Caco-2 (cell line): ENCODE data around the gene ATP8B2. TPM values are rescaled to one million over a fixed set of nuclear protein-coding genes. Genes with fewer than 3 reads are reported as not detected.

ENCODE experiments used
- BruUV-seq: library from RNA; stranded (reverse); fragments of 400-500 nt; replicated peaks from 2 replicates; lab custom pipeline; 2021; lab: Mats Ljungman, UMichigan
- CTCF ChIA-PET: fragments of 300-600 bp; sonication (Branson Sonifier 250); formaldehyde crosslinking; loops from one replicate; lab custom pipeline; 2022; ENCODE audit warnings: antibody characterized with exemption; lab: Charles Lee
- POLR2A ChIA-PET: fragments of 300-600 bp; sonication (Branson Sonifier 250); formaldehyde crosslinking; loops from one replicate; lab custom pipeline; 2022; ENCODE audit warnings: antibody characterized with exemption; lab: Charles Lee
- DNase-seq, 2 experiments: peaks; one replicate each; pipeline versions ENCODE4 v3.0.0 to v3.0.0-alpha.2; 2020 to 2022
- H3K27me3 ChIP-seq: replicated peaks from 2 replicates; pipeline ENCODE4 v1.6.0; 2011; ENCODE audit warnings: low read length; ENCODE audit not compliant: control insufficient read depth, insufficient read depth
- H3K36me3 ChIP-seq: 2 replicates; pipeline ENCODE4 v1.5.1; 2011; ENCODE audit warnings: low read length; ENCODE audit not compliant: control insufficient read depth, insufficient read depth
- H3K4me1 ChIP-seq: fragments of 250-450 bp; sonication (Bioruptor Pico); 2 replicates; pipeline ENCODE4 v1.5.1; 2020; ENCODE audit warnings: mild to moderate bottlenecking
- H3K4me3 ChIP-seq: 2 replicates; pipeline ENCODE4 v1.5.1; 2011; ENCODE audit warnings: low read depth, mild to moderate bottlenecking, control low read depth, low read length
- H3K9me3 ChIP-seq: fragments of 250-450 bp; sonication (Bioruptor Pico); 2 replicates; pipeline ENCODE4 v1.5.1; 2020; ENCODE audit warnings: mild to moderate bottlenecking, moderate library complexity
- H3K27ac Mint-ChIP-seq: one replicate; pipeline ENCODE4 v1.8.0; 2022; ENCODE audit warnings: mixed read lengths; ENCODE audit not compliant: unreplicated experiment
- H3K27me3 Mint-ChIP-seq: one replicate; pipeline ENCODE4 v1.8.0; 2022; ENCODE audit warnings: mixed read lengths; ENCODE audit not compliant: insufficient read depth, unreplicated experiment
- H3K36me3 Mint-ChIP-seq: one replicate; pipeline ENCODE4 v1.8.0; 2022; ENCODE audit warnings: mild to moderate bottlenecking, mixed read lengths; ENCODE audit not compliant: insufficient read depth, unreplicated experiment
- H3K4me1 Mint-ChIP-seq: one replicate; pipeline ENCODE4 v1.8.0; 2022; ENCODE audit warnings: low read depth, mixed read lengths; ENCODE audit not compliant: unreplicated experiment
- H3K4me3 Mint-ChIP-seq: one replicate; pipeline ENCODE4 v1.8.0; 2022; ENCODE audit warnings: mild to moderate bottlenecking, moderate library complexity, mixed read lengths; ENCODE audit not compliant: unreplicated experiment
- H3K9me3 Mint-ChIP-seq: one replicate; pipeline ENCODE4 v1.8.0; 2022; ENCODE audit warnings: mixed read lengths; ENCODE audit not compliant: unreplicated experiment
- intact Hi-C: fragments of 100-400 bp; cut with micrococcal nuclease; formaldehyde crosslinking; loops from one replicate; pipeline ENCODE4 v1.10.0; 2022; ENCODE audit not compliant: unreplicated experiment
- total RNA-seq: library from RNA; stranded (reverse); gene quantifications from 2 replicates; pipeline ENCODE4 v1.2.3, GENCODE V29; 2022
- TF ChIP-seq, protein P1 (sequence below), 2 experiments: fragments of 200-600 bp in 1 of 2; IDR thresholded peaks; 1 replicate in 1 of 2; 2 replicates in 1 of 2; pipeline versions ENCODE4 v1.5.1 to v1.8.0; 2011 to 2022; ENCODE audit warnings: antibody characterized with exemption in 1 of 2, control low read depth in 1 of 2, inconsistent platforms in 1 of 2, low read depth in 1 of 2, low read length in 1 of 2, mild to moderate bottlenecking in 1 of 2, moderate library complexity in 1 of 2; ENCODE audit not compliant: insufficient read depth in 1 of 2, severe bottlenecking in 1 of 2, unreplicated experiment in 1 of 2

The ATP8B2 gene
- total RNA-seq, 1 experiment from 2014 or later: 10.5 TPM

GRCh38 chr1:154330669-154331068 is 5.3 kb downstream of the ATP8B2 start:
- ChIA-PET POLR2A (no interaction called here), CTCF (no interaction called here)
- Mint-ChIP-seq H3K4me3 (no peak overlapping the region), H3K9me3 (no peaks in the 10 kb centered on the region), H3K27me3 (no peaks in the 10 kb centered on the region), H3K27ac (no peak overlapping the region), H3K36me3 (peaks cover 6% of the 10 kb centered on the region), H3K4me1 (peaks cover 38% of the 10 kb centered on the region)
- BruUV-seq: no TSS peak
- no peaks in the 10 kb centered on the region for H3K27me3 ChIP-seq
- no peaks in the 10 kb centered on the region for H3K9me3 ChIP-seq
- H3K4me1 ChIP-seq: peaks cover 13% of the 10 kb centered on the region
- no peak for DNase-seq
- TF ChIP-seq, protein P1, sequence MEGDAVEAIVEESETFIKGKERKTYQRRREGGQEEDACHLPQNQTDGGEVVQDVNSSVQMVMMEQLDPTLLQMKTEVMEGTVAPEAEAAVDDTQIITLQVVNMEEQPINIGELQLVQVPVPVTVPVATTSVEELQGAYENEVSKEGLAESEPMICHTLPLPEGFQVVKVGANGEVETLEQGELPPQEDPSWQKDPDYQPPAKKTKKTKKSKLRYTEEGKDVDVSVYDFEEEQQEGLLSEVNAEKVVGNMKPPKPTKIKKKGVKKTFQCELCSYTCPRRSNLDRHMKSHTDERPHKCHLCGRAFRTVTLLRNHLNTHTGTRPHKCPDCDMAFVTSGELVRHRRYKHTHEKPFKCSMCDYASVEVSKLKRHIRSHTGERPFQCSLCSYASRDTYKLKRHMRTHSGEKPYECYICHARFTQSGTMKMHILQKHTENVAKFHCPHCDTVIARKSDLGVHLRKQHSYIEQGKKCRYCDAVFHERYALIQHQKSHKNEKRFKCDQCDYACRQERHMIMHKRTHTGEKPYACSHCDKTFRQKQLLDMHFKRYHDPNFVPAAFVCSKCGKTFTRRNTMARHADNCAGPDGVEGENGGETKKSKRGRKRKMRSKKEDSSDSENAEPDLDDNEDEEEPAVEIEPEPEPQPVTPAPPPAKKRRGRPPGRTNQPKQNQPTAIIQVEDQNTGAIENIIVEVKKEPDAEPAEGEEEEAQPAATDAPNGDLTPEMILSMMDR (IDR thresholded peaks at IDR 0.05; ENCODE audit: insufficient read depth in 1 of 2, low read depth in 1 of 2, low read length in 1 of 2, severe bottlenecking in 1 of 2, unreplicated experiment in 1 of 2): no peak
- no peaks in the 10 kb centered on the region for H3K36me3 ChIP-seq
- H3K4me3 ChIP-seq: no peak overlapping the region
- intact Hi-C loops: no loop called here

DNA sequence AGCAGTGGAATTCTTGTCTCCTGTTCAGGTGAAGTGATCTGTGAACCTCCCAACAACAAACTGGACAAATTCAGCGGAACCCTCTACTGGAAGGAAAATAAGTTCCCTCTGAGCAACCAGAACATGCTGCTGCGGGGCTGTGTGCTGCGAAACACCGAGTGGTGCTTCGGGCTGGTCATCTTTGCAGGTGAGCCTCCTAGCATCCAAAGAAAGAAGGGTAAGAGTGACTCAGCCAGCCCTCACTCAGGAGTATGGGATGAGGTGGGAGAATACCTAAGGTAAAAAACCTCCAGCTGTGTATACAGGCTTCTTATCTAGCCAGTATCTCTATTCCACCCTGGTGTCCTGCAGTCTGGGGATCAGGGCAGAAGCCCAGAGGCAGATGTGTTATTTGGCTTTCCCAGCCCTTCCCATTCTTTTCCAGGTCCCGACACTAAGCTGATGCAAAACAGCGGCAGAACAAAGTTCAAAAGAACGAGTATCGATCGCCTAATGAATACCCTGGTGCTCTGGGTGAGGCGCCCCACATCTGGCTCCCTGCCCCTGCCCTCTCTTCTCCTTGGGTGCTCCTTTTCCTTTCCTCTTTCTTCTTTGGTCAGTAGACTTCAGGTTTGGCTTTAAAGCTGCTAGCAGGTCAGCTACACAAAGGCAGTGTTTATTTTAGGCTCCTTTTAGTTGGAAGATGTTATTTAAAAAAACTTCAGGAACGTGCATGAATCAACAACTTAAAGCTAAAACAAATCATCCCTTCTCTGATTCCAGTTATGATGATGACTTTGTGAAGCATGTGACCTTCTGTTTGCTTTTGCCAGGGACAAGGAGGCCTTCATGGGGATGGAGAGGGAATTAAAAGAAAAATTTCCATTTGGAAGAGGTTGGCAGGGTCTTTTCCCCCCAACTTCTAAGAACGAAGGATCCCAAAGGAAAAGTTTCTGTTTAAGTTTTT is 9.0 kb downstream of the ATP8B2 start:
- Histone ChIP-seq H3K9me3 (no peaks in the 10 kb centered on the region), H3K27me3 (no peaks in the 10 kb centered on the region), H3K36me3 (no peaks in the 10 kb centered on the region), H3K4me1 (peaks cover 7% of the 10 kb centered on the region), H3K4me3 (no peak overlapping the region)
- BruUV-seq: TSS peak; percentile 70
- CTCF ChIA-PET: interaction anchor here (0.6 to 2.6 kb wide), 32 partner anchors 8 to 412 kb away, joined by 3 to 40 read pairs (median 4); partner anchors contain the start of genes AQP10, ATP8B2, HAX1 and NUP210L
- no peaks in the 10 kb centered on the region for H3K27me3 Mint-ChIP-seq
- H3K4me1 Mint-ChIP-seq: peaks cover 32% of the 10 kb centered on the region
- peak overlapping the region; percentile 61 for H3K27ac Mint-ChIP-seq
- H3K9me3 Mint-ChIP-seq: no peaks in the 10 kb centered on the region
- TF ChIP-seq, protein P1 (IDR thresholded peaks at IDR 0.05; ENCODE audit: insufficient read depth in 1 of 2, low read depth in 1 of 2, low read length in 1 of 2, severe bottlenecking in 1 of 2, unreplicated experiment in 1 of 2): no peak
- H3K36me3 Mint-ChIP-seq: peaks cover 7% of the 10 kb centered on the region
- peak in 1 of 2 experiments; percentile 55 for DNase-seq
- peak overlapping the region; percentile 61 for H3K4me3 Mint-ChIP-seq
- intact Hi-C loops: loop anchor here (1.0 to 2.0 kb wide), 4 partner anchors 14 to 148 kb away; partner anchors contain the start of genes AQP10 and HAX1
- POLR2A ChIA-PET: interaction anchor here (0.5 to 2.1 kb wide), 8 partner anchors 8 to 147 kb away, joined by 3 to 11 read pairs (median 4); partner anchors contain the start of genes AQP10 and UBAP2L

- no peak overlapping the region for H3K4me3 ChIP-seq
- H3K9me3 ChIP-seq: no peaks in the 10 kb centered on the region
- Mint-ChIP-seq H3K4me3 (peak overlapping the region; percentile 61), H3K9me3 (no peaks in the 10 kb centered on the region), H3K36me3 (peaks cover 11% of the 10 kb centered on the region), H3K27ac (peak overlapping the region; percentile 61), H3K4me1 (peaks cover 32% of the 10 kb centered on the region), H3K27me3 (no peaks in the 10 kb centered on the region)
- POLR2A ChIA-PET: interaction anchor here (0.5 to 2.1 kb wide), 7 partner anchors 9 to 148 kb away, joined by 3 to 11 read pairs (median 3); partner anchors contain the start of gene AQP10
- H3K27me3 ChIP-seq: no peaks in the 10 kb centered on the region
- DNase-seq: peak; percentile 86 to 88
- intact Hi-C loops: loop anchor here (1.0 to 2.0 kb wide), 4 partner anchors 14 to 149 kb away; partner anchors contain the start of genes AQP10 and HAX1
- TSS peak; percentile 56 for BruUV-seq
- CTCF ChIA-PET: interaction anchor here (0.6 to 2.6 kb wide), 30 partner anchors 9 to 413 kb away, joined by 3 to 40 read pairs (median 4); partner anchors contain the start of genes AQP10, ATP8B2, HAX1 and NUP210L
- no peaks in the 10 kb centered on the region for H3K36me3 ChIP-seq
- TF ChIP-seq, protein P1 (IDR thresholded peaks at IDR 0.05; ENCODE audit: insufficient read depth in 1 of 2, low read depth in 1 of 2, low read length in 1 of 2, severe bottlenecking in 1 of 2, unreplicated experiment in 1 of 2): peak; percentile 88 to 89
- H3K4me1 ChIP-seq: peaks cover 7% of the 10 kb centered on the region
Measured at GRCh38 chr1:154335025-154335714, 9.8 kb downstream of the ATP8B2 start.
